HepG2 (cell line): ENCODE measurements around the gene NME9. TPM values are rescaled to one million over a fixed set of nuclear protein-coding genes. Genes with fewer than 3 reads are reported as not detected.

Source experiments
- ARID2 ChIP-seq: sonication (generic); formaldehyde crosslinking; IDR thresholded peaks from 2 replicates; pipeline ENCODE4 v1.8.1; 2022; ENCODE audit warnings: mild to moderate bottlenecking, missing genetic modification reagents, borderline replicate concordance
- ATAD3A ChIP-seq: sonication (generic); formaldehyde crosslinking; IDR thresholded peaks from 2 replicates; pipeline ENCODE4 v1.4.0; 2020; ENCODE audit warnings: missing genetic modification reagents
- ATF7 ChIP-seq, 2 experiments: fragments of 450-650 bp in 1 of 2; sonication (generic) in 1 of 2; formaldehyde crosslinking in 1 of 2; IDR thresholded peaks; 2 replicates each; pipeline versions ENCODE4 v1.4.0 to v1.6.1; 2016 to 2020; ENCODE audit warnings: antibody characterized with exemption in 1 of 2, mild to moderate bottlenecking in 1 of 2, missing genetic modification reagents in 1 of 2
- CEBPZ ChIP-seq: IDR thresholded peaks from 2 replicates; pipeline ENCODE4 v1.6.1; 2012; ENCODE audit warnings: low read length, improper control_type of control experiment
- DNMT1 ChIP-seq: sonication (generic); formaldehyde crosslinking; IDR thresholded peaks from 2 replicates; pipeline ENCODE4 v1.5.1; 2020; ENCODE audit warnings: mild to moderate bottlenecking, missing genetic modification reagents
- IKZF4 ChIP-seq: sonication (generic); formaldehyde crosslinking; IDR thresholded peaks from 2 replicates; pipeline ENCODE4 v1.5.1; 2020; ENCODE audit warnings: borderline replicate concordance, mild to moderate bottlenecking, low read depth, missing genetic modification reagents; ENCODE audit errors: not compliant biosample characterization
- LRRFIP1 ChIP-seq: sonication (generic); formaldehyde crosslinking; conservative IDR thresholded peaks from 2 replicates; pipeline ENCODE4 v1.4.0; 2020; ENCODE audit warnings: missing genetic modification reagents
- SAP130 ChIP-seq: IDR thresholded peaks from 2 replicates; pipeline ENCODE4 v1.6.1; 2016; ENCODE audit warnings: low read depth
- SKI ChIP-seq: fragments of 450-650 bp; IDR thresholded peaks from one replicate; pipeline ENCODE4 v1.6.1; 2018; ENCODE audit warnings: mild to moderate bottlenecking; ENCODE audit not compliant: partially characterized antibody
- TAF1 ChIP-seq: sonication (generic); formaldehyde crosslinking; IDR thresholded peaks from 2 replicates; pipeline ENCODE4 v1.4.0; 2020; ENCODE audit warnings: missing genetic modification reagents
- ZBTB1 ChIP-seq: sonication (generic); formaldehyde crosslinking; IDR thresholded peaks from 2 replicates; pipeline ENCODE4 v1.4.0; 2020; ENCODE audit warnings: missing genetic modification reagents, borderline replicate concordance
- ZFX ChIP-seq: sonication (generic); formaldehyde crosslinking; IDR thresholded peaks from 2 replicates; pipeline ENCODE4 v1.4.0; 2020; ENCODE audit warnings: mild to moderate bottlenecking, low read depth, missing genetic modification reagents, moderate library complexity
- ZHX2 ChIP-seq, 2 experiments: sonication (generic) in 1 of 2; formaldehyde crosslinking in 1 of 2; IDR thresholded peaks; 2 replicates each; pipeline versions ENCODE4 v1.6.1 to v1.9.0; 2014 to 2022; ENCODE audit warnings: antibody characterized with exemption in 1 of 2, borderline replicate concordance in 1 of 2, inconsistent platforms in 1 of 2, low read depth in 1 of 2, missing genetic modification reagents in 1 of 2
- ZNF224 ChIP-seq: sonication (generic); formaldehyde crosslinking; IDR thresholded peaks from 2 replicates; pipeline ENCODE4 v1.5.0; 2020; ENCODE audit warnings: mild to moderate bottlenecking, missing genetic modification reagents
- ZNF451 ChIP-seq: sonication (generic); formaldehyde crosslinking; IDR thresholded peaks from 2 replicates; pipeline ENCODE4 v1.5.0; 2020; ENCODE audit warnings: mild to moderate bottlenecking, missing genetic modification reagents
- ZNF558 ChIP-seq: sonication (generic); formaldehyde crosslinking; IDR thresholded peaks from 2 replicates; pipeline ENCODE4 v1.9.0; 2022; ENCODE audit warnings: mild to moderate bottlenecking, missing genetic modification reagents, borderline replicate concordance
- polyA plus RNA-seq, 8 experiments: library from polyadenylated mRNA; depleted of rRNA in 3 of 8; stranded (reverse) in 7 of 8; unstranded in 1 of 8; fragments of >200 nt; fragmentation: Illumina TruSeq in 4 of 8; extraction: Trizol in 4 of 8; gene quantifications; 2 replicates each; pipeline versions ENCODE4 v1.2.1 to v1.2.3, GENCODE V29; 2011 to 2016; ENCODE audit warnings: low read depth in 4 of 8, missing spikeins in 1 of 8, mixed read lengths in 1 of 8; ENCODE audit not compliant: insufficient read depth in 1 of 8
- total RNA-seq, 5 experiments: library from RNA; depleted of rRNA; stranded (reverse); fragments of >200 nt; fragmentation: Illumina TruSeq; extraction: Trizol; gene quantifications; 2 replicates each; pipeline ENCODE4 v1.2.3, GENCODE V29; 2016; ENCODE audit warnings: low read depth in 1 of 5

Gene NME9
- total and polyA plus RNA-seq, 2 of the 13 experiments (the other 11 are each of a cell fraction or from before 2014, with no cell fraction given) = not detected

- TF ChIP-seq LRRFIP1 = no peak
- TF ChIP-seq CEBPZ = no peak
- no peak for TF ChIP-seq ZNF224
- no peak; the same call in 1 of the 2 replicates for TF ChIP-seq ZNF558 (CRISPR knock-in tag)
- no peak for TF ChIP-seq ZNF451 (CRISPR knock-in tag)
- TF ChIP-seq DNMT1 = no peak
- peak; percentile 85 for TF ChIP-seq SKI
- peak; percentile 55 for TF ChIP-seq IKZF4 (CRISPR knock-in tag)
- TF ChIP-seq ZHX2 (IDR thresholded peaks at IDR 0.05; ENCODE audit: low read depth) = no peak
- TF ChIP-seq ZHX2 (CRISPR knock-in tag; IDR thresholded peaks at IDR 0.05; ENCODE audit: borderline replicate concordance) = peak; percentile 82; the same call in 1 of the 2 replicates
- no peak for TF ChIP-seq ATF7 (IDR thresholded peaks at IDR 0.05)
- no peak for TF ChIP-seq ATF7 (CRISPR knock-in tag; IDR thresholded peaks at IDR 0.05)
- TF ChIP-seq ZFX (CRISPR knock-in tag) = peak; percentile 75
- TF ChIP-seq ARID2 = peak; percentile 85; the same call in 1 of the 2 replicates
- no peak for TF ChIP-seq ZBTB1 (CRISPR knock-in tag)
- TF ChIP-seq ATAD3A (CRISPR knock-in tag) = no peak
- TF ChIP-seq TAF1 = no peak
- peak; percentile 48; the same call in 1 of the 2 replicates for TF ChIP-seq SAP130 (CRISPR knock-in tag)
Measured at GRCh38 chr3:138347960-138348753, 18.5 kb upstream of the NME9 start, which contains the start of gene MRAS (continued).
